Activated CD4-positive, alpha-beta T cell treated with anti-CD3 and anti-CD28 coated beads, Interleukin-2, amount 50 U/mL, for 16 hours (primary cell): Measurements from ENCODE around the gene HOXA10.

Source experiments
- DNase-seq: peaks from one replicate; pipeline ENCODE4 v3.0.0-alpha.2; 2020

The HOXA10 gene

GRCh38 chr7:27179030-27179429, 4.9 kb upstream of the HOXA10 start:
- DNase-seq, result no peak

- DNase-seq, result no peak
These were observed 4.2 kb upstream of the HOXA10 start for GRCh38 chr7:27178366-27178765.

- no peak for DNase-seq
These were observed 3.7 kb upstream of the HOXA10 start for GRCh38 chr7:27177795-27178320.

- no peak for DNase-seq
These were observed 3.1 kb upstream of the HOXA10 start for GRCh38 chr7:27176962-27177794.

GRCh38 chr7:27176524-27176845, 2.4 kb upstream of the HOXA10 start:
- no peak for DNase-seq

- DNase-seq, result no peak
These were observed 1.8 kb upstream of the HOXA10 start for GRCh38 chr7:27175626-27176523.

GRCh38 chr7:27174874-27175625, 930 bp upstream of the HOXA10 start:
- DNase-seq, result no peak

GRCh38 chr7:27173511-27173955, 587 bp downstream of the HOXA10 start:
- no peak for DNase-seq

GRCh38 chr7:27172823-27173510, 1.2 kb downstream of the HOXA10 start:
- no peak for DNase-seq

- DNase-seq, result no peak
These were observed 1.8 kb downstream of the HOXA10 start for GRCh38 chr7:27172315-27172774.

- DNase-seq, result no peak
These were observed 2.3 kb downstream of the HOXA10 start for GRCh38 chr7:27171637-27172314.

GRCh38 chr7:27171325-27171636, 2.8 kb downstream of the HOXA10 start:
- DNase-seq, result no peak

GRCh38 chr7:27170426-27171324, 3.4 kb downstream of the HOXA10 start:
- no peak for DNase-seq

- DNase-seq, result no peak
These were observed 4.3 kb downstream of the HOXA10 start for GRCh38 chr7:27169658-27170425.

- DNase-seq, result no peak
These were observed 5.7 kb downstream of the HOXA10 start for GRCh38 chr7:27168265-27168947.

- no peak for DNase-seq
These were observed 6.2 kb downstream of the HOXA10 start for GRCh38 chr7:27167916-27168264.

- no peak for DNase-seq
These were observed 7.3 kb downstream of the HOXA10 start for GRCh38 chr7:27166531-27167505.

GRCh38 chr7:27165996-27166530, 8.1 kb downstream of the HOXA10 start:
- no peak for DNase-seq
